Peyer's patch (tissue), 4 donors: ENCODE measurements around the gene CDA.

ENCODE experiments used
- POLR2A ChIP-seq, 2 donors: fragments of 450-650 bp; IDR thresholded peaks; one replicate each; pipeline ENCODE4 v1.5.1; 2017; ENCODE audit warnings: antibody characterized with exemption in 2 of 2, mild to moderate bottlenecking in 2 of 2, moderate library complexity in 2 of 2
- TF ChIP-seq, protein P1 (sequence below), 6 experiments: fragments of 450-650 bp in 4 of 6; fragments of 200-600 bp in 2 of 6; sonication (generic) in 1 of 6; IDR thresholded peaks; one replicate each; pipeline ENCODE4 v1.5.1; 2017 to 2019; ENCODE audit warnings: antibody characterized with exemption in 6 of 6, mild to moderate bottlenecking in 3 of 6, moderate library complexity in 1 of 6

DNA sequence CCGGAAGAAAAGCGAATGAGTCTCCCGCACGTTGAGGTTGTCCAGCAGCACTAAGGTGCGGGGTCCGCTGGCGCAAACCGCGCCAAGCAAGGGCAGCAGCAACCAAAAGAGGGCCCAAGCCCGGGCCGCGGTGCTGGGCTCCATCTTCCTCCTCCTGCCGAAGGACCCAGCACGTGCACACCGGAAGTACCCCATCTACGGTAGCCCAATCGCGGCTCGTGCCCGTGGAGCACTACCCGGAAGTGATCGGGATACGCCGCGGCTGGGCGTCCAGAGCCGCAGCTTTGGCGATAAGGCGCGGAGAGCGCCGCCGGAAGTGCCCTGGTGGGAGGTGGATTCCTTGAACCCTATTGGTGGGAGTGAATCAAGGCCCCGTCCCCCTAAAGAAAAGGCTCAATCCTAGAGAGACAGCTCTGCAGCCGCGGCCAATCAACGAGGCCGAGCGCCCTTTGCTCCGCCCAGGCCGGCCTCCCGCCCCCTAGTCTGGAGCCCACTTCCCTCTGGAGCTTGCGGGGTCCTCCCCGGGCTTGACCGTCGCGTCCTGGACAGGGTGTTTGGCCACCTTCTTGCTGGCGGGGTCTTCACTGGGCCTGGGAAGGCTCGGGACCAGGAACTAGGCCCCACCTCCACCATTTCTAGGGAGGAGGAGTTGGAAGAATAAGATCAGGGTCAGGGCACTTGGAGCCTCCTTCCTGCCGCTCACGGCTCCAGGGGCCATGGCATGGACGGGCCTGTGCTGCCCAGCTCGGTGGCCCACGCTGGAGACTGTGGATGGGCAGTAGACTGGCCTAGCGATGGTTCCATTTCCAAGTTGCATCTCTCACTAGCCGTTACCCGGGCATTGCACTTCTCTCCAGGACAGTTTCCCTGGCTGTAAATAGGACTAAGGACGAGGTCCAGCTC, 72.6 kb downstream of the CDA start, which contains the start of gene DDOST:
- TF ChIP-seq, protein P1, sequence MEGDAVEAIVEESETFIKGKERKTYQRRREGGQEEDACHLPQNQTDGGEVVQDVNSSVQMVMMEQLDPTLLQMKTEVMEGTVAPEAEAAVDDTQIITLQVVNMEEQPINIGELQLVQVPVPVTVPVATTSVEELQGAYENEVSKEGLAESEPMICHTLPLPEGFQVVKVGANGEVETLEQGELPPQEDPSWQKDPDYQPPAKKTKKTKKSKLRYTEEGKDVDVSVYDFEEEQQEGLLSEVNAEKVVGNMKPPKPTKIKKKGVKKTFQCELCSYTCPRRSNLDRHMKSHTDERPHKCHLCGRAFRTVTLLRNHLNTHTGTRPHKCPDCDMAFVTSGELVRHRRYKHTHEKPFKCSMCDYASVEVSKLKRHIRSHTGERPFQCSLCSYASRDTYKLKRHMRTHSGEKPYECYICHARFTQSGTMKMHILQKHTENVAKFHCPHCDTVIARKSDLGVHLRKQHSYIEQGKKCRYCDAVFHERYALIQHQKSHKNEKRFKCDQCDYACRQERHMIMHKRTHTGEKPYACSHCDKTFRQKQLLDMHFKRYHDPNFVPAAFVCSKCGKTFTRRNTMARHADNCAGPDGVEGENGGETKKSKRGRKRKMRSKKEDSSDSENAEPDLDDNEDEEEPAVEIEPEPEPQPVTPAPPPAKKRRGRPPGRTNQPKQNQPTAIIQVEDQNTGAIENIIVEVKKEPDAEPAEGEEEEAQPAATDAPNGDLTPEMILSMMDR (IDR thresholded peaks at IDR 0.05): peak in 5 of 6 experiments; percentile 34 to 65 (median 58)
- TF ChIP-seq POLR2A (IDR thresholded peaks at IDR 0.05): peak; percentile 9 to 28
